ENCODE measurements around the gene BTN2A1.
A peak's percentile ranks its signal among the peaks of the same experiment; 100 is the strongest.

Gene BTN2A1

DNA sequence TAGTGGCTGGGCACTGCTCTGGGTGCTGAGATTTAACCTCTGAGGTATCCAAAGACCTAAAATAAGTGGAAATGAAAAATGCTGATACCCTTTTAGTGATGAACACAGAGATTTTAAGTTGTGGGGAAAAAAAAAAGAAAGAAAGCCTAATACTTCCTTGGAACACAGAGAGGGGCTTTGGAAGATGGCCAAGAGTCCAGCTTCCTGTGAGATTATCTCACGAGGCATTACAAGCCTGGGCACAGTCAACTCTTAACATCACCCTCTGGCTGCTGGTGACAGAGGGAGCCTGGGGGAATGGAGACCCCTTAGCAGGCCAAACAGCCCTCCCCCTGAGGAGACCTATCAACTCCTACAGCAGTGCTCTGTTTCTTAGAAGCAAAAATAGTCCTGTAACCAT lies 19.7 kb downstream of the BTN2A1 start:
- no peak for TF ChIP-seq JUND (IDR thresholded peaks at IDR 0.05; ENCODE audit: low read depth)
- DNase-seq (ENCODE audit: low read depth in 1 of 2, low spot score in 1 of 2) = no peak

DNA sequence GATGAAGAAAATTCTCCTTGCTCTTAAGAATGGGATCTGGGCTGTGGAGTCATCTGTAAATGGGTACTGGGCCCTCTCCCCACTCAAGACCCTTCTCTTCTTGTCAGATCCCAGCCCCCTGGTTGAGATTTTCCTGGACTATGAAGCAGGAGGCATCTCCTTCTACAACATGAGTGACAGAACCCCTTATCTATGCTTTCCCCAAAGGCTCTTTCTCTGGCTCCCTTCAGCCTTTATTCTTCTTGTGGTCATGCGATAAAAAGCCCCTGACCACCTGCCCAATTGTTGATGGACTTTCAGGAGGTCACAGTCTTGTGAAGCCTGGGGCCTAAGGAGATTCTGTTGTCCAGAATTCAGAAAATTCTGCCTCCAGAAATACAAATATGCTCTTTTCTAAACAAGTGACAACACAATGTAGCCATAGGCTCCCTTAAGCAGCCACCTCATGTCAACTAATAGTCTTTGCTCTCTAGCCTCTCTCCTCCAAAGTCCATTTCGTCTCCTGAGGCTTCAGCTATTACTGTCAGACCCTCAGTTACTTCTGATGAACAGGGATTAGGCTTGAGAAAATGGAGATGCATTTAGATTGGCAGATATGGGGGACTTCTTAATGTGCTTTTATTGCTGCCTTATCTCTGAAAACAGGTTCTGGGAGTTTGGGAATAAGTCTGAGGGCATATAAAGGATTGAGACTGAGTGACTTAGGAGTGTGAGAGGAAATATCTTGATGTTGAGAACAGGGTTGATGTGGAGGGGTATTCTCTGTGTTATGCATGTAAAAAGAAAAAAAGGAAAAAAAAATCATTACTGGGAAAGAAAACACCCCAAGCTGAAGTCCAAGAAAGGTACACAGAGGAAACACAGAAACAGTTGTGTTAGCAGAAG lies 20.6 kb downstream of the BTN2A1 start:
- in situ Hi-C loops (cut with HindIII; ENCODE audit: low pct_unique_long_range_greater_than_20kb, low sequenced_read_pairs) = no loop called here
- TF ChIP-seq JUND (IDR thresholded peaks at IDR 0.05; ENCODE audit: low read depth) = no peak
- DNase-seq (ENCODE audit: low read depth in 1 of 2, low spot score in 1 of 2) = no peak

More for the DNA sequence above, 19.7 kb downstream of the BTN2A1 start:
- in situ Hi-C loops (cut with HindIII; ENCODE audit: low pct_unique_long_range_greater_than_20kb, low sequenced_read_pairs) = no loop called here

DNA sequence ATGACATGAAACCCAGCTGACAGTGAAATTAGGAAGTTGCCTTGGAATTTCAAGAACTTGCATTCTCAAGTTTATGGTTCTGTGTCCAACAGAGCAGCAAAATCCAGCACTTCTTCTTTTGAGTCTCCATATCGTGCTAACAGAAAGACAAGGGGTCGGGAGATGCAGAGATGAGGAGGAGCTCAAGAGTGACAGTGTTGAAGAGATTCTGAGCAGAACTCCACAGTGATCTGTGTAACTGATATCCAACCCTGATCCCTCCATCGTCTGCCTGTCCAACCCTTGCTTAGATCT lies 21.2 kb downstream of the BTN2A1 start:
- TF ChIP-seq JUND (IDR thresholded peaks at IDR 0.05; ENCODE audit: low read depth) = no peak
- DNase-seq (ENCODE audit: low read depth in 1 of 2, low spot score in 1 of 2) = no peak
- in situ Hi-C loops (cut with HindIII; ENCODE audit: low pct_unique_long_range_greater_than_20kb, low sequenced_read_pairs) = no loop called here

DNA sequence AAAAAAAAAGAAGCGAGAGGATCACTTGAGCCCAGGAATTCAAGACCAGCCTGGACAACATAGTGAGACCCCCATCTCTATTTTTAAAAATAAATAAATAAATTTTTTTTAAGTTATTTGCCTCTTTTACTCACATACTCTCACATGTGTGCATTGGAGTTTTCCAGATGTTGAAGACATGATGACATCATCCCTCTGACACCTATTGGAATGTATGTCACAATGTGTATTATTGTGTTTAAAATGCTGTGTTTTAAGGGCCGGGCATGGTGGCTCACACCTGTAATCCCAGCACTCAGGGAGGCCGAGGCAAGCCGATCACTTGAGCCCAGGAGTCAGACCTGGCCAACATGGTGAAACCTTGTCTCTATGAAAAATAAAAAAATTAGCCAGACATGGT lies 24.6 kb downstream of the BTN2A1 start:
- no peak for TF ChIP-seq JUND (IDR thresholded peaks at IDR 0.05; ENCODE audit: low read depth)
- no peak for DNase-seq (ENCODE audit: low read depth in 1 of 2, low spot score in 1 of 2)
- in situ Hi-C loops (cut with HindIII; ENCODE audit: low pct_unique_long_range_greater_than_20kb, low sequenced_read_pairs) = no loop called here

DNA sequence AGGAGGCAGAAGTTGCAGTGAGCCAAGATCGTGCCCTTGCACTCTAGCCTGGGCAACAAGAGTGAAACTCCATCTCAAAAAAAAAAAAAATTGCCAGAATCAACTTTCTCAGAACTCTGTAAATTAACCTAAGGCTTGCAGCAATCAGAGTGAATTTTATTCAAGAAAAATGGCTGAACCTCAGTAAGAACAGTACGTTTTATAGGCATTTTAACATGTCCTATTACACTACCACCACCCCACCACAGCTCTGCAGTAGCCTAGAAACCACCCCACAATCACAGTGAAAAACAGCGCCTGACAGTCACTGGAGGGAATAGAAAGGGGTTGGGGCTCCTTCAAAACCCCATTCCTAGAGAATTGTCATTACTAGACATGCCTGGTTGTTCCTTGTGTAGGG lies 26.0 kb downstream of the BTN2A1 start:
- no peak for TF ChIP-seq JUND (IDR thresholded peaks at IDR 0.05; ENCODE audit: low read depth)
- no peak for DNase-seq (ENCODE audit: low read depth in 1 of 2, low spot score in 1 of 2)
- in situ Hi-C loops (cut with HindIII; ENCODE audit: low pct_unique_long_range_greater_than_20kb, low sequenced_read_pairs) = no loop called here

DNA sequence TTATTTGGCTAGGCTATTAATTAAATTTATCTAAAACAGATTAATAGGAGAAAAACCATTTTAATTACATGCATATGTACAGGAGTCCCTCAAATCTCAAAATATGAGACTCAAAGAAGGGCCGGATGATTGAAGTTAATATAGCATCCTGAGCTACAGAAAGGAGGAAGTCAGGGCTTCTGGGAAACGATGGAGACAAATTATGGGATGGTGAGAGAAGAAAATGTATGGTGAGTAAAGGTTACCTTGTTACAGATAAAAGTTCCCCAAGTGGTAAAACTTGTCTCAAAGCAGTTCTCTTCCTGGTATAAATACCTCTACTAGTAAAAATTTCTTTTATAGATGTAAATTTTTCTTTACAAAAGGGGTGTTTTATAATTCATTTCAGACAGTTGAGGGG lies 26.4 kb downstream of the BTN2A1 start:
- no peak for DNase-seq (ENCODE audit: low read depth in 1 of 2, low spot score in 1 of 2)
- in situ Hi-C loops (cut with HindIII; ENCODE audit: low pct_unique_long_range_greater_than_20kb, low sequenced_read_pairs) = no loop called here
- no peak for TF ChIP-seq JUND (IDR thresholded peaks at IDR 0.05; ENCODE audit: low read depth)

DNA sequence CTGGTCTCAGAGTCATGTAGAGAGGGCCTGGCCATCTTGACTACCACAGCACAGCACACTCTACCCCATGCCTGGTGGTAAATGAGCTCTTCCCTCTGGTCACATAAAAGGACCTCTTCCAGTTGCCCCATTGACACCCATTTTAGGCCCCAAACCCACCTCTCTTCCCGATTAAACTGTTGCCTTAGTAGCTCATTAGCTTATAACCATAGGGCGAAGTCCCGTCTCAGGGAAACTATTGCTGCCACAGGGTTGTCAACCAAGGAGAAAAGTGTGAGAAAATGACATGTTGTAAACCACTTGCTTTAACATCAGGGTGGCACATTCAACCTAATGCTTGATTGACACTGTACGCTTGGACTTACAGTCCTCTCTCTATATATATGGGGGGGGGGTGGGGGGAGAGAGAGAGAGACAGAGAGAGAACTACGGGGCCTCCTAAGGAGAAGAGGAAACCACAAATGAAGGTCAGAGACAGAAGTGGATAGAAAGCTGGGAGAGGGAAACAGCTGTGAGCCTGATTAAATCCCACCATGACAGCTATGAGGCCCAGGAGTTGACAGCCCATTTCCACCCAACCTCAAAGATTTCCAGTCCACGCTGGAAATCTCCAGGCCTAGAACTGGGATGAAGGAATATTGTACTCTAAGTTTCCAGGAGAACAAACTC lies 27.5 kb downstream of the BTN2A1 start:
- no peak for TF ChIP-seq JUND (IDR thresholded peaks at IDR 0.05; ENCODE audit: low read depth)
- no peak for DNase-seq (ENCODE audit: low read depth in 1 of 2, low spot score in 1 of 2)
- in situ Hi-C loops (cut with HindIII; ENCODE audit: low pct_unique_long_range_greater_than_20kb, low sequenced_read_pairs) = no loop called here

DNA sequence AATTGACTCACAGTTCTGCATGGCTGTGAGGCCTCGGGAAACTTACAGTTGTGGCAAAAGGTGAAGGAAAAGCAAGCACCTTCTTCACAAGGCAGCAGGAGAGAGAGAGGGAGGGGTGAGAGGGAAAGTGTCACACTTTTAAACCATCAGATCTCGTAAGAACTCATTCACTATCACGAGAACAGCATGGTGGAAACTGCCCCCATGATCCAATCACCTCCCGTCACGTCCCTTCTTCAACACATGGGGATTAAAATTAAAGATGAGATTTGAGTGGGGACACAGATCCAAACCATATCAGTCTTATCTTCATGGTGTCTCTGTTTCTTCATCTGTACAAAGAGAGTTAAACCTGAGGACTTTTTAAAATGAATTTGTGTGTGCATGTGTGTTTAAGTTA lies 28.6 kb downstream of the BTN2A1 start:
- no peak for TF ChIP-seq JUND (IDR thresholded peaks at IDR 0.05; ENCODE audit: low read depth)
- no peak for DNase-seq (ENCODE audit: low read depth in 1 of 2, low spot score in 1 of 2)
- in situ Hi-C loops (cut with HindIII; ENCODE audit: low pct_unique_long_range_greater_than_20kb, low sequenced_read_pairs) = no loop called here

DNA sequence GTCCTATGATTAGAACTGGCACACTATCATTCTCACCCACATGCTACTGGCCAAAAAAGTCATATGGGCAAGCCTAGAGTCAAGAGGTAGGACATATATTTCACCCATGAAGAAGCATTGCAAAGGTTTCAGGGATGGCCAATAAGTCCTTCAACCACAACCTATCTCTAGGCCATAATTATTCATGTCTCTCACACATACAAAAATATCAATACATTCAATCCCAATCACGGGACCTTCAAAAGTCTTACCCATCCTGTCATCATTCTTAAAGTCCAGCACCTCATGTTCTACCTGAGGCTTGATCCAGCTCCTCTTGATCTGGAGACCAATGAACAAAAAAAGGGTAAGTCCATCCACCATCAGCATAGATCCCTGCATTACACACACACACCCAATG lies 29.7 kb downstream of the BTN2A1 start:
- DNase-seq (ENCODE audit: low read depth in 1 of 2, low spot score in 1 of 2) = no peak
- in situ Hi-C loops (cut with HindIII; ENCODE audit: low pct_unique_long_range_greater_than_20kb, low sequenced_read_pairs) = no loop called here
- TF ChIP-seq JUND (IDR thresholded peaks at IDR 0.05; ENCODE audit: low read depth) = no peak

DNA sequence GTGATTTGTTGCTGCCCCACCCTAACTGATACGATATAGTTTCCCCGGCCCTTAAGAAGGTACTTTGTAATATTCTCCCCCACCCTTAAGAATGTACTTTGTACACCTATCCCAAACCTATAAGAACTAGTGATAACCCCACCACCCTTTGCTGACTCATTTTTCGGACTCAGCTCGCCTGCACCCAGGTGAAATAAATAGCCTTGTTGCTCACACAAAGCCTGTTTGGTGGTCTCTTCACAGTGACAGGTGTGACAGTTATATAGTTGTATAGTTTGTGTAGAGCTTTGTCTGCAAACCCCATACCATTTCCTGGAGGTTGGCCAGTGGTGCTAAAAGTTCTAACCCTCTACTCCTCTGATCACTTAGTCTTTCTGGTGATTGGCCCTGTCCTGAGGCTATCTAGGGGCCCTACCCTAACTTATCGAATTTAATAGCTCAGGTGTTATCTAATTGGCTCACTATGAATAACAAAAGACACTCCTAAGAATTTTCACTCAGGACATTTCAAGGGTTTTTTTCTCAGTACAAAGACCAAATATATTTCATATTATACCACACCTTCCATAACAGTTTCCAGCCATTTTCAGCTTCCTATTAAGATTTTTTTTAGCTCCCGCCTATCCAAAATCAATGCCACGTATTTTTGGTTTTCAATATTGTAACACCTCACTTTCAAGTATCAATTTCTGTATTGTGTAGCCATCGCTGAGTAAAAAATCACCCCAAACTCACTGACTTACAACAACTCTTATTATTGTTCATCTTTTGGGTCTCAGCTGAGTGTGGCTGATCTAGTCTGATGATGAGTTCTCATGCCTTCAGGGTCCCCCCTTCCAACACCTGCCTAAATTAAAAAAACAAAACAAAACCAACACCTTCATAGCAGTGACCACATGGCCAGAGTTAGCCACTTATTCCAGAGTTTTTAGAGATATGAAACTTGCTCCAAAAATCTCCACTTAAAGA lies 32.5 kb downstream of the BTN2A1 start:
- in situ Hi-C loops (cut with HindIII; ENCODE audit: low pct_unique_long_range_greater_than_20kb, low sequenced_read_pairs) = no loop called here
- TF ChIP-seq JUND (IDR thresholded peaks at IDR 0.05; ENCODE audit: low read depth) = no peak
- no peak for DNase-seq (ENCODE audit: low read depth in 1 of 2, low spot score in 1 of 2)

DNA sequence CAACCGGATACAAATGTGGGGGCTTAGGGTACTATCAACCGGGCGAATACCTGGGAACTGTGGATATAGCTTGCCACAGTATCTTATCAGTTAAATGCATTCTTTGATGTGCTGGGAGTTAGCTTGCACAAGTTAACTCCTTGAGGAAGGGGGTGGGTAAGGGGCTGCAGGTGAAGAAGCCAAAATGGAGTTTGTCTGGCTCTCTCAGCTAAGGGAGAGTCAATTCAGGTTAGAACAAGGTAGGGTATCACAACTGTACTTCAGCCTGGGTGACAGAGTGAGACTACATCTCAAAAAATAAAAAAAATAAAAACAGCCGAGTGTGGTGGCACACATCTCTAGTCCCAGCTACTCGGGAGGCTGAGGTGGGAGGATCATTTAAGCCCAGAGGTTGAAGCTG lies 33.8 kb downstream of the BTN2A1 start:
- TF ChIP-seq JUND (IDR thresholded peaks at IDR 0.05; ENCODE audit: low read depth) = no peak
- in situ Hi-C loops (cut with HindIII; ENCODE audit: low pct_unique_long_range_greater_than_20kb, low sequenced_read_pairs) = no loop called here
- DNase-seq (ENCODE audit: low read depth in 1 of 2, low spot score in 1 of 2) = no peak

DNA sequence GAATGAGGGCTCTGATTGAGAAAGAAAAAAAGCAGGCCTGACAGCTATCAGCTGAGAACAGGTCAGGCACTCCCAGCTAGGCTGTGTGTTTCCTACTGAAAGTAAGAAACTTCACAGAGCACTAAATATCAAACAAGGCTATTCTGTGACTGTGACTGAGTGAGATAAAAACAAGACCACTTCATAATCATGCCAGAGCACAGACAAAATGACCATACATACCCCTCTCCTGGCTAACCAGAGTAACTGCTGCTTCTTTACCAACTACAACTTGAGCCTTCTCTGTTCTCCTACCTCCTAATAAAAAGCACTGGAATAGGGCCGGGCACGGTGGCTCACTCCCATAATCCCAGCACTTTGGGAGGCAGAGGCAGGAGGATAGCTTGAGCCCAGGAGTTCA lies 35.5 kb downstream of the BTN2A1 start:
- in situ Hi-C loops (cut with HindIII; ENCODE audit: low pct_unique_long_range_greater_than_20kb, low sequenced_read_pairs) = no loop called here
- no peak for TF ChIP-seq JUND (IDR thresholded peaks at IDR 0.05; ENCODE audit: low read depth)
- peak in 1 of 2 experiments; percentile 31 for DNase-seq (ENCODE audit: low read depth in 1 of 2, low spot score in 1 of 2)

DNA sequence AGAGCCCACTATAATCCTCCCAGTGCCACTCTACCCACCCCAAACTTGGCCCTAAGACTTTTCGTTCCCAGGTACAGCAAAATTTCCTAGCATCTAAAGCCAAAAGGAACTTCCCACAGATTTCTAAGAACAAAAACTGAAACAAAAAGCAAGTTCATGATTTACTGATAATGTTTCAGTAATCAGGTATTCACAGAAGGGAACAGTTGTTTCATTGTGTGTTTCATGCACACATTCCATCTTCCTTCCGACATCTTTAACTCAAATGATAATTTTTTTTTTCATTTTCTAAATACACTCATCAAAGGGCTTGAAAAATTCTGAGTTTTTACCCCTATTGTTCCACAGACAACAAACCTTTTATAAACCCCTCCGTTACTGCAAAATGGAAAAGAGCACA lies 36.4 kb downstream of the BTN2A1 start:
- in situ Hi-C loops (cut with HindIII; ENCODE audit: low pct_unique_long_range_greater_than_20kb, low sequenced_read_pairs) = no loop called here
- no peak for TF ChIP-seq JUND (IDR thresholded peaks at IDR 0.05; ENCODE audit: low read depth)
- DNase-seq (ENCODE audit: low read depth in 1 of 2, low spot score in 1 of 2) = no peak
